ENCODE results near the gene CIBAR2. TPM values are rescaled to one million over a fixed set of nuclear protein-coding genes. Genes with fewer than 3 reads are reported as not detected.

Gene CIBAR2
- total RNA-seq, 3 donors from 2014 or later (not counting 1 experiment from before 2014, with no cell fraction given) = not detected

DNA sequence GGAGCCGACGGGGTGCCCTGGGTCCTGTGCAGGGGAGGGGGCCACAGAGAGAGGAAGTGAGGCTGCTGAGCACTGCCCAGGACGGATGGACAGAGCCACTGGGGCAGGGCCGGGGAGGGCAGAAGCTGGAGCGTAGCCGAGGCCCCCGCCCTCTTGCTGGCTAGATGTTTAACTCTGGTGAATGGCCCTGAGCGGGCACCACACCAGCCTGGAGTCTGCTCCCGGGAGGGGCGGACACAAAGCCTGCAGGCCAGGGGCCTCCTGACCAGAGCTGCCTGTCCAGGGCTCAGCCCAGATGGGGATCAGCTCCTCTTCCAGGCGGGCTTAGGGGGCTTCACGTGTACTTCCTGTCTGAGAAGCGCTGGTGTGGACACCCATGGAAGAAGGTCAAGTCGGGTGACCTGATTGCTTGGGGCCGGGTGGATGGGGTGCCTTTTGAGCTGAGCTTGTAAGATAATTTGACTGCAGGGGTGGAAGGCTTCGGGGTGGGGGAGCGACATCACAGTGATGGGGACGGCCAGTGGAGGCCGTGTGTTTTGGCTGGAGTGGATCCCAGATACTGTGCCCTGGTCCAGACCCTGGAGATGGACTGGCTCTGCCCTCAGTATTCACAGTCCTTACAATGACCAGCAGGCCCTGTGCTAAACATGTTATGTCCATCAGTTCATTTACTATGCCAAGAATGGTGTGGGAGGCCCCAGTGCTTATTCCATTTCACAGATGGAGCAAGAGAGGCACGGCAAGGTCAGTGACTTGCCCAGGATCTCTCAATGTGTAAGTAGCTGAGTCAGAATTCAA is 33.7 kb upstream of the CIBAR2 start:
- TF ChIP-seq CTCF (IDR thresholded peaks at IDR 0.05) = no peak
- no peaks in the 10 kb centered on the region for H3K36me3 Mint-ChIP-seq
- Histone ChIP-seq H3K4me3 (ENCODE audit: low read length) (no peak overlapping the region), H3K36me3 (ENCODE audit: control insufficient read depth, insufficient read depth, low read length) (no peaks in the 10 kb centered on the region), H3K9me3 (ENCODE audit: control insufficient read depth, insufficient read depth, low read length) (no peaks in the 10 kb centered on the region), H3K27ac (ENCODE audit: low read length) (no peak overlapping the region), H3K4me1 (ENCODE audit: control insufficient read depth, insufficient read depth, low read length) (peaks cover 17% of the 10 kb centered on the region), H3K27me3 (ENCODE audit: control insufficient read depth, insufficient read depth, low read length) (no peaks in the 10 kb centered on the region)
- no peaks in the 10 kb centered on the region for H3K9me3 Mint-ChIP-seq
- H3K4me3 Mint-ChIP-seq = no peak overlapping the region
- DNase-seq (no peak), ATAC-seq (no peak)
- peaks cover 10 to 11% of the 10 kb centered on the region in 2 donors for H3K4me1 Mint-ChIP-seq
- peaks cover 0 to 6% of the 10 kb centered on the region in 2 donors for H3K27me3 Mint-ChIP-seq (ENCODE audit: low read depth in 2 of 2)
- no peak overlapping the region for H3K27ac Mint-ChIP-seq
- intact Hi-C loops (cut with micrococcal nuclease) = no loop called here
- 87% methylated on average over 20 of the region's 20 CpGs for WGBS (ENCODE audit: insufficient coverage)

DNA sequence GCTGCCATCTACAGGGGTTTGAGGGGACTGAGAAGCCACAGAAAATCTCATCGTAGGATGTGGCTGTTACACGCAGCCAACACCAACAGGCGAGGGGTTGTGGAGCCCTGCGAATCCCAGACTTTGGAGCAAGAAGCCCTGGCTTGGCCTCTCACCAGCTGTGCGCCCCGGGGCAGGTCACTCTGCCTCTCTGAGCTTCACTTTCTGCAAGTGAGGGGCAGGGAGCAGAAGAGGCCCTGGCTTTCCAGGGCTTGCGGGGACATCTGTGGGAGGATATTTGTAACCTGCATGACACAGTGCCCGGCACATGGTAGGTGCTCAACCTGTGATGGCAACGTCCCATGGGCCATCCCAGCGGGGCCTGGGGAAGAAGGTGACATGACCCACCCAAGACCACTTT is 32.9 kb upstream of the CIBAR2 start:
- Histone ChIP-seq H3K9me3 (ENCODE audit: control insufficient read depth, insufficient read depth, low read length) (no peaks in the 10 kb centered on the region), H3K36me3 (ENCODE audit: control insufficient read depth, insufficient read depth, low read length) (no peaks in the 10 kb centered on the region), H3K27ac (ENCODE audit: low read length) (no peak overlapping the region), H3K27me3 (ENCODE audit: control insufficient read depth, insufficient read depth, low read length) (no peaks in the 10 kb centered on the region), H3K4me1 (ENCODE audit: control insufficient read depth, insufficient read depth, low read length) (peaks cover 17% of the 10 kb centered on the region), H3K4me3 (ENCODE audit: low read length) (no peak overlapping the region)
- ATAC-seq (no peak), DNase-seq (no peak)
- 85% methylated on average over 10 of the region's 10 CpGs for WGBS (ENCODE audit: insufficient coverage)
- intact Hi-C loops (cut with micrococcal nuclease) = no loop called here
- TF ChIP-seq CTCF (IDR thresholded peaks at IDR 0.05) = no peak
- Mint-ChIP-seq H3K27me3 (ENCODE audit: low read depth in 2 of 2) (peaks cover 0 to 6% of the 10 kb centered on the region in 2 donors), H3K27ac (no peak overlapping the region), H3K4me3 (no peak overlapping the region), H3K36me3 (no peaks in the 10 kb centered on the region), H3K4me1 (peaks cover 10% of the 10 kb centered on the region in 2 donors), H3K9me3 (no peaks in the 10 kb centered on the region)

DNA sequence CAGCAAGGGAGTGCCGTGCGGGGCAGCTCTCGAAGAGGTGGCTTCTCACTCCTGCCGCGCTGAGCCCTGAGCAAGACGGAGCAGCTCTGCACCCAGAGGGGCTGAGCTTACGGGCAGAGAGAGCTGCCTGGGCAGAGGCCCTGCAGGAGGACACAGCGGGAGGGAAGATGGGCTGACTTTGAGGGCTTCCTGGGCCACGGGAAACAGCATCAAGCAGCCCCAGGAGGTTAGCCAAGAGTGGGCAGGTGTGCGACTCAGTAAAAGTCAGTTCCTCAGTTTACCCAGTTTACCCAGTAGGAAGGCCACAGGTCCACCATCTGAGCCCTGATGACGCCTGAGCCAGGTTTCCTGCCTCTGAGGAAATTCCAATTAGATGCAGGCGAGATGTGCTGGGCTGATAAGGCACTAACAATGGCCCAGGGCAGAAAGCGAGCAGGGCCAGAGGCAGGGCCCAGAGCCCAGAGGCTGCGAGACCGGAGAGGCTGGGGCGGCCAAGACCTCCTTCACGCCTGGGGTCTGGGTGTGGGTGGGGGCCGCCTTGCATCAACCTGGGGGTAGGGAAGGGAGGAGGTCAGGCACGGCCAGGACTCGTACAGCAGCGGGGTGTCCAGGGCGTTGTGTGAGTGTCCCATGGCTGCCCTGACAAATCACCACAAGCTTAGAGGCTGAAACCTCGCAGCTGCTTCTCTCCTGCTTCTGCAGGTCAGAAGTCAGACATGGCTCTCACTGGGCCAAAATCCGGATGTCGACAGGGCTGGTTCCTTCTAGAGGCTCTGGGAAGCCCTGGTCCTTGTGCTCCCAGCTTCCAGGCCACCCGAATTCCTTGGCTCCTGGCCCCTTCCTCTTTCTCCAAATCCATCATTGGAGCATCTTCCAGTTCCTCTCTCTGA is 32.0 kb upstream of the CIBAR2 start:
- 87% methylated on average over 26 of the region's 26 CpGs for WGBS (ENCODE audit: insufficient coverage)
- no peak overlapping the region for H3K27ac ChIP-seq (ENCODE audit: low read length)
- no peak for TF ChIP-seq CTCF (IDR thresholded peaks at IDR 0.05)
- Mint-ChIP-seq H3K4me3 (no peak overlapping the region), H3K27ac (no peak overlapping the region), H3K4me1 (peaks cover 10 to 16% of the 10 kb centered on the region in 2 donors), H3K27me3 (ENCODE audit: low read depth in 2 of 2) (peaks cover 7 to 10% of the 10 kb centered on the region in 2 donors), H3K9me3 (no peaks in the 10 kb centered on the region), H3K36me3 (no peaks in the 10 kb centered on the region)
- DNase-seq (no peak), ATAC-seq (no peak)
- H3K36me3 ChIP-seq (ENCODE audit: control insufficient read depth, insufficient read depth, low read length) = no peaks in the 10 kb centered on the region
- H3K4me3 ChIP-seq (ENCODE audit: low read length) = no peak overlapping the region
- peaks cover 17% of the 10 kb centered on the region for H3K4me1 ChIP-seq (ENCODE audit: control insufficient read depth, insufficient read depth, low read length)
- no peaks in the 10 kb centered on the region for H3K27me3 ChIP-seq (ENCODE audit: control insufficient read depth, insufficient read depth, low read length)
- H3K9me3 ChIP-seq (ENCODE audit: control insufficient read depth, insufficient read depth, low read length) = no peaks in the 10 kb centered on the region
- intact Hi-C loops (cut with micrococcal nuclease) = no loop called here

All from natural killer cell (primary cell).